Measurements from ENCODE around the gene MEGF11. TPM values are rescaled to one million over a fixed set of nuclear protein-coding genes. Genes with fewer than 3 reads are reported as not detected.

The MEGF11 gene
- total and polyA plus RNA-seq, 9 donors: 0.04 to 11.4 (median 0.40) TPM; not detected in 2

GRCh38 chr15:66024116-66024515 is 229.4 kb downstream of the MEGF11 start:
- Histone ChIP-seq H3K4me3 (no peak overlapping the region), H3K27ac (no peak overlapping the region), H3K9me3 (no peaks in the 10 kb centered on the region), H3K4me1 (ENCODE audit: insufficient read depth) (no peaks in the 10 kb centered on the region), H3K27me3 (no peaks in the 10 kb centered on the region), H3K36me3 (no peaks in the 10 kb centered on the region)
- WGBS, 3 donors: 91 to 93% (median 93%) methylated on average over 4 of the region's 4 CpGs
- no peak for DNase-seq
- TF ChIP-seq POLR2A (IDR thresholded peaks at IDR 0.05): no peak
- TF ChIP-seq CTCF (IDR thresholded peaks at IDR 0.05): no peak
- no peak for TF ChIP-seq EP300 (IDR thresholded peaks at IDR 0.05)
- intact Hi-C loops (cut with DNase I): no loop called here

- no peak overlapping the region for H3K4me3 ChIP-seq
- intact Hi-C loops (cut with DNase I): no loop called here
- WGBS, 3 donors: 55 to 62% (median 56%) methylated on average over 6 of the region's 6 CpGs
- H3K27ac ChIP-seq: no peak overlapping the region
- H3K9me3 ChIP-seq: no peaks in the 10 kb centered on the region
- no peaks in the 10 kb centered on the region for H3K4me1 ChIP-seq (ENCODE audit: insufficient read depth)
- H3K36me3 ChIP-seq: no peaks in the 10 kb centered on the region
- no peak for TF ChIP-seq POLR2A (IDR thresholded peaks at IDR 0.05)
- no peak for TF ChIP-seq EP300 (IDR thresholded peaks at IDR 0.05)
- TF ChIP-seq CTCF (IDR thresholded peaks at IDR 0.05): no peak
- no peaks in the 10 kb centered on the region for H3K27me3 ChIP-seq
- DNase-seq: no peak
Observed at GRCh38 chr15:66023311-66023972, 230.1 kb downstream of the MEGF11 start.

- no peaks in the 10 kb centered on the region for H3K9me3 ChIP-seq
- H3K4me3 ChIP-seq: no peak overlapping the region
- no peaks in the 10 kb centered on the region for H3K36me3 ChIP-seq
- no peak overlapping the region for H3K27ac ChIP-seq
- no peak for DNase-seq
- intact Hi-C loops (cut with DNase I): no loop called here
- TF ChIP-seq CTCF (IDR thresholded peaks at IDR 0.05): no peak
- no peak for TF ChIP-seq EP300 (IDR thresholded peaks at IDR 0.05)
- TF ChIP-seq POLR2A (IDR thresholded peaks at IDR 0.05): no peak
- no peaks in the 10 kb centered on the region for H3K4me1 ChIP-seq (ENCODE audit: insufficient read depth)
- 70 to 80% (median 71%) methylated on average over 3 of the region's 3 CpGs for WGBS, 3 donors
- no peaks in the 10 kb centered on the region for H3K27me3 ChIP-seq
Observed at GRCh38 chr15:66022163-66022525, 231.4 kb downstream of the MEGF11 start.

GRCh38 chr15:66021496-66022162 is 231.9 kb downstream of the MEGF11 start:
- Histone ChIP-seq H3K4me1 (ENCODE audit: insufficient read depth) (no peaks in the 10 kb centered on the region), H3K27me3 (no peaks in the 10 kb centered on the region), H3K9me3 (no peaks in the 10 kb centered on the region), H3K27ac (no peak overlapping the region), H3K4me3 (no peak overlapping the region), H3K36me3 (no peaks in the 10 kb centered on the region)
- TF ChIP-seq POLR2A (IDR thresholded peaks at IDR 0.05) (no peak), EP300 (IDR thresholded peaks at IDR 0.05) (no peak), CTCF (IDR thresholded peaks at IDR 0.05) (no peak)
- intact Hi-C loops (cut with DNase I): no loop called here
- no peak for DNase-seq
- 75 to 85% (median 78%) methylated on average over 7 of the region's 7 CpGs for WGBS, 3 donors
